OCI-LY3 (cell line): ENCODE results near the gene SRC.

Experiments
- H2AFZ ChIP-seq: fragments of 200-600, 300-600 bp; shearing (Covaris generic); 2 replicates; pipeline ENCODE4 v1.6.0; 2014; ENCODE audit warnings: antibody characterized with exemption, low read depth, low read length
- H3K27ac ChIP-seq: fragments of 200-600, 300-600 bp; sonication (generic); 2 replicates; pipeline ENCODE4 v1.5.1; 2014; ENCODE audit warnings: mild to moderate bottlenecking, low read length, moderate library complexity, mixed read lengths
- H3K27me3 ChIP-seq: fragments of 200-600, 300-600 bp; sonication (generic); 2 replicates; pipeline ENCODE4 v1.6.1; 2014; ENCODE audit warnings: low read depth, low read length, mixed read lengths
- H3K36me3 ChIP-seq: fragments of 200-600, 300-600 bp; sonication (generic); replicated peaks from 2 replicates; pipeline ENCODE3; 2014; ENCODE audit warnings: low read depth, low read length, mixed read lengths
- H3K4me1 ChIP-seq: fragments of 300-600, 200-600 bp; sonication (generic); 2 replicates; pipeline ENCODE4 v1.6.1; 2014; ENCODE audit warnings: low read length, mixed read lengths
- H3K4me2 ChIP-seq: fragments of 200-600, 300-600 bp; sonication (generic); 2 replicates; pipeline ENCODE4 v1.6.1; 2014; ENCODE audit warnings: low read length, mixed read lengths
- H3K4me3 ChIP-seq: fragments of 300-600, 200-600 bp; sonication (generic); 2 replicates; pipeline ENCODE4 v1.5.1; 2014; ENCODE audit warnings: antibody characterized with exemption, mild to moderate bottlenecking, low read length, moderate library complexity
- H3K79me2 ChIP-seq: fragments of 300-600, 200-600 bp; shearing (Covaris generic); 2 replicates; pipeline ENCODE4 v1.6.1; 2014; ENCODE audit warnings: mild to moderate bottlenecking, low read length, mixed read lengths
- H3K9ac ChIP-seq: fragments of 300-600, 200-600 bp; shearing (Covaris generic); 2 replicates; pipeline ENCODE4 v1.6.0; 2014; ENCODE audit warnings: mild to moderate bottlenecking, low read length, moderate library complexity
- H3K9me3 ChIP-seq: fragments of 200-600, 300-600 bp; shearing (Covaris generic); 2 replicates; pipeline ENCODE4 v1.6.1; 2014; ENCODE audit warnings: low read length, mixed read lengths; ENCODE audit not compliant: insufficient read depth
- H4K20me1 ChIP-seq: fragments of 200-600, 300-600 bp; sonication (generic); 2 replicates; pipeline ENCODE4 v1.6.1; 2016; ENCODE audit warnings: low read length, mixed read lengths; ENCODE audit not compliant: insufficient read depth
- EZH2phosphoT487 ChIP-seq: fragments of 200-600 bp; shearing (Covaris generic); IDR thresholded peaks from 2 replicates; pipeline ENCODE4 v1.6.1; 2018; ENCODE audit warnings: antibody characterized with exemption, mixed run types, low read depth
- TF ChIP-seq, protein P1 (sequence below): fragments of 200-600, 300-600 bp; sonication (generic); IDR thresholded peaks from 2 replicates; pipeline ENCODE4 v1.5.1; 2014; ENCODE audit warnings: antibody characterized with exemption, low read length, low read depth

SRC gene

DNA sequence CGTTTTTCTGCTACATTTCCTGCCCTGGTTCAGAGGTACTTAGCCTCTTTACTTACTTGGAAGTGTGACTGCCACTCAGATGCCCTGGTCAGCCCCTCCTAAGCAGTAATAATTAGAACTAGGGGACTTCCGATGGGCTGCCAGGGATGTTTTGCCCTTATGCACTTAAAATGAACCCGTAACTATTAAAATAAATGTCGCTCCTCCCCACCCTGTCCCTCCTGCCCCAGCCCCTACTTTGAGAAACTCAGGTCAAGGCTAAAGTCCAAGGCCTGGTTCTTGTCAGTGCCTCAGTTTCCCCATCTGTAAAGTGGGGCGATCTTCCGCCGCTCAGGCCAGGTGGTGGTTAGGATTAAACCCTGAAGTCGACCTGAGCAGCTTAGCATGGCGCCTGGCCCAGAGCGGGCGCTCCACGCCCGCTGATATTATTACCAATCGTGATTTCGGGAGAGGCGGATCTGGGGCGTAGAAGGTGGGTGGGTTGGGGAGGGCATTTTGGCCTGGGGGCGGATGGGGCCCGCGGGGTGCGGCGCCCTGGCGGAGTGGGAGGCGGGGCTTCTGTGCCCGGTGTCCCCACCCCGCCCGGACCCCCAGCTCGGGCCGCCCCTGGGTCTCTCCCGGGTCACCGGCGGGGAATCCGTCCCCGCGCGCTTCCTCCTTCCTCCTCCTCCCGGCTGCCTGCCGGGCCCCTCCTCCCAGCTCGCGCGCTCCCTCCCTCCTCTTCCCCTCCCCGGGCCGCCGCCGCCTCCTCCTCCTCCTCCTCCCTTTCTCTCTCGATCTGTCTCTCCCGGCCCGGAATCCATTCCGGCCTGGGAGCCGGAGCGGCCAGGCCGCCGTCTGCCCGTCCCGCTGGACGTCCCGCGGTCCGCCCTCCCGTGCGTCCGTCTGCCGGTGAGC lies at the start of gene SRC:
Gene SRC, plus strand, starts transcription at position 802 of the 897 bp plus-strand sequence. CDS start 38,014 bp downstream, outside the sequence.
- Histone ChIP-seq H3K4me2 (peak within 1 kb of the TSS; percentile 98), H2AFZ (no peak within 1 kb of the TSS; the same call in 1 of the 2 replicates)

DNA sequence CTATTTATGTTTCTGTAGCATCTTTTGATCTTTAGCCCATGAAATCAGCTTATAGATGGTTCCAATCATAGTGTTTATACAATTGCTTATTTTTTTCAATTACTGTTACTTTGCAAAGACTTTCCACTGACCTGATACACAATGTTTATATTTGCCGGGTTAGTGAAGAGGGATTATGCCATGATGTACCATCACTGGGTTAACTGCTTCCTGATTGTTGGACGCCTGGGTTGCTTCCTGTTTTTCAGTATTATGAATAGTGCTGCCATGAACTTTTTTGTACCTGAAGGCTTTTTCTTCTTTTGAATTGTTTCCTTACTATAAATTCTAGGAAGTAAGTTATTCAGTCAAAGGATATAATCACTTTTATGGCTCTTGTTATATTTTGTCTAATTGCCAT lies 49.6 kb upstream of the SRC start:
- H3K9ac ChIP-seq = no peak overlapping the region
- no peak overlapping the region for H3K4me2 ChIP-seq
- H3K4me3 ChIP-seq = no peak overlapping the region
- peaks cover 8% of the 10 kb centered on the region; the same call in 1 of the 2 replicates for H3K9me3 ChIP-seq
- TF ChIP-seq, protein P1, sequence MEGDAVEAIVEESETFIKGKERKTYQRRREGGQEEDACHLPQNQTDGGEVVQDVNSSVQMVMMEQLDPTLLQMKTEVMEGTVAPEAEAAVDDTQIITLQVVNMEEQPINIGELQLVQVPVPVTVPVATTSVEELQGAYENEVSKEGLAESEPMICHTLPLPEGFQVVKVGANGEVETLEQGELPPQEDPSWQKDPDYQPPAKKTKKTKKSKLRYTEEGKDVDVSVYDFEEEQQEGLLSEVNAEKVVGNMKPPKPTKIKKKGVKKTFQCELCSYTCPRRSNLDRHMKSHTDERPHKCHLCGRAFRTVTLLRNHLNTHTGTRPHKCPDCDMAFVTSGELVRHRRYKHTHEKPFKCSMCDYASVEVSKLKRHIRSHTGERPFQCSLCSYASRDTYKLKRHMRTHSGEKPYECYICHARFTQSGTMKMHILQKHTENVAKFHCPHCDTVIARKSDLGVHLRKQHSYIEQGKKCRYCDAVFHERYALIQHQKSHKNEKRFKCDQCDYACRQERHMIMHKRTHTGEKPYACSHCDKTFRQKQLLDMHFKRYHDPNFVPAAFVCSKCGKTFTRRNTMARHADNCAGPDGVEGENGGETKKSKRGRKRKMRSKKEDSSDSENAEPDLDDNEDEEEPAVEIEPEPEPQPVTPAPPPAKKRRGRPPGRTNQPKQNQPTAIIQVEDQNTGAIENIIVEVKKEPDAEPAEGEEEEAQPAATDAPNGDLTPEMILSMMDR = no peak
- TF ChIP-seq EZH2phosphoT487 = no peak
- H3K79me2 ChIP-seq = peaks cover 88% of the 10 kb centered on the region
- H2AFZ ChIP-seq = no peak overlapping the region
- no peaks in the 10 kb centered on the region for H3K27me3 ChIP-seq
- H3K27ac ChIP-seq = no peak overlapping the region
- peaks cover 54% of the 10 kb centered on the region for H4K20me1 ChIP-seq
- H3K36me3 ChIP-seq = peaks cover 81% of the 10 kb centered on the region
- peaks cover 21% of the 10 kb centered on the region for H3K4me1 ChIP-seq

More for the DNA sequence above, at the start of gene SRC:
- Histone ChIP-seq H3K4me3 (peak within 1 kb of the TSS; percentile 86), H3K36me3 (peaks cover 36% of the 10 kb centered on the region), H3K4me1 (peaks cover 72% of the 10 kb centered on the region), H3K9me3 (no peaks in the 10 kb centered on the region), H3K79me2 (peaks cover 66% of the 10 kb centered on the region), H3K9ac (peak within 1 kb of the TSS; percentile 98), H3K27ac (peak within 1 kb of the TSS; percentile 86), H4K20me1 (peaks cover 37% of the 10 kb centered on the region), H3K27me3 (no peaks in the 10 kb centered on the region)
- TF ChIP-seq, protein P1 = peak; percentile 23; the same call in 1 of the 2 replicates
- TF ChIP-seq EZH2phosphoT487 = no peak

DNA sequence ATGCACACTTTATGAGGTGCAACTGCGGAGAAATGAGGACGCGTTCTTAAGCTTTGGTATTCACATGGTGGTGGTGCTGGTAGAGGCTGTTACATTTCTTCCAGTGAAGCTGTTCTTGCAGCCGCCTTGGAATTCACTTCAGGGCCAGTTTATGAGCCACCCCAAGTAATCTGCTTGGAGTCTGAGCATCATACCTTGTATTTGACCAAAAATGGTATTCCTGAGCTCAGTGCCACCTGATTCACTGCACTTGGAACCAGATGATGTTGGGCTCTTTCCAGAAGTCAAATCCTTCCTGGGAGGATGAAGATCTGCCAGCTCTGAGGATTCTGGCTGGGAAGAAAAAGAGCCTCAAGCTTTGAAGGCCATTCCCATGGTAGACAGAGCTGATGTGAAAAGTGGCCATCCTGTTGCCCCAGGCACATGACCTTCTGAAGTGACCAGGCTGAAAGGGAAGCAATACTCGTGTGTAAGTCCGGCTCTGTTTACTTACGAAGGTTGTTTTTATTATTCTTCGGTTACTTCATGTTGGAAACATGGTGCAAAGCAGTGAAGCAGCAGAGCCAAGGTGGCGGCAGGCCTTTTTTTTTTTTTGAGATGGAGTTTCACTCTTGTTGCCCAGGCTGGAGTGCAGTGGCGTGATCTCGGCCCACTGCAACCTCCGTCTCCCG lies 48.7 kb upstream of the SRC start:
- H3K4me1 ChIP-seq = peaks cover 15% of the 10 kb centered on the region
- no peak overlapping the region for H3K9ac ChIP-seq
- H3K4me3 ChIP-seq = no peak overlapping the region
- H3K36me3 ChIP-seq = peaks cover 81% of the 10 kb centered on the region
- H3K79me2 ChIP-seq = peaks cover 86% of the 10 kb centered on the region
- no peak overlapping the region for H3K27ac ChIP-seq
- H4K20me1 ChIP-seq = peaks cover 56% of the 10 kb centered on the region
- no peak overlapping the region for H2AFZ ChIP-seq
- no peak overlapping the region for H3K4me2 ChIP-seq
- H3K27me3 ChIP-seq = no peaks in the 10 kb centered on the region
- peaks cover 8% of the 10 kb centered on the region; the same call in 1 of the 2 replicates for H3K9me3 ChIP-seq
- TF ChIP-seq, protein P1 = no peak
- no peak for TF ChIP-seq EZH2phosphoT487
